GM19372 (cell line): ENCODE data around the gene HCK.

Experiments used
- ATAC-seq: cut with Tn5 transposase; IDR thresholded peaks from one replicate; pipeline ENCODE4 v1.9.1; 2021; ENCODE audit warnings: mild to moderate bottlenecking, low read depth, moderate library complexity; ENCODE audit not compliant: unreplicated experiment

Gene HCK

DNA sequence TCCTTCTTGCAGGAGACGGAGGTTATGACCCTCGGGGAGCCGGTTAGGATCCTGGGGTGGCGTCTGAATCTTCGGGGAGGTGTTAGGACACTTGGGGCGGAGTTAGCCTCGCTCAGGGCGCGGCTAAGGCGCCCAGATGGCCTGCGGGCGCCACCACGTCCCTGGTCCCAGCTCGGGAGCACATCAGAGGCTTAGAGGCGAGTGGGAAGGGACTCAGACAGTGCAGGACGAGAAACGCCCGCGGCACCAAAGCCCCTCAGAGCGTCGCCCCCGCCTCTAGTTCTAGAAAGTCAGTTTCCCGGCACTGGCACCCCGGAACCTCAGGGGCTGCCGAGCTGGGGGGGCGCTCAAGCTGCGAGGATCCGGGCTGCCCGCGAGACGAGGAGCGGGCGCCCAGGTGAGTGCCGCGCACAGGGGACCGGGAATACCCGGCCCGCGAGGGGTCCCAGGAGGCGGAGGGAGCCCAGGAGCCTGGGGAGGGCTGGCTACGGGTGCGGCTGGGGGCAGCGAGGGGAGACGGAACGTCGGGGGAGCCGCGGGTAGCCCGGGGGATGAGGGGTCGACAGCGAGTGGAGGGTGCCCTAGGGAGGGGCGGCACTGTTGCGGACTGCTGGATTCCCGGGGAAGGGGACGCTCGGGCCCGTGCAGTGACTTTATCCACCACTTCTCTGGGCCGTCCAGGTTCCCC is at the start of gene HCK:
Gene HCK, plus strand, starts transcription at position 153 of the 688 bp plus-strand sequence.
- no peak for ATAC-seq

DNA sequence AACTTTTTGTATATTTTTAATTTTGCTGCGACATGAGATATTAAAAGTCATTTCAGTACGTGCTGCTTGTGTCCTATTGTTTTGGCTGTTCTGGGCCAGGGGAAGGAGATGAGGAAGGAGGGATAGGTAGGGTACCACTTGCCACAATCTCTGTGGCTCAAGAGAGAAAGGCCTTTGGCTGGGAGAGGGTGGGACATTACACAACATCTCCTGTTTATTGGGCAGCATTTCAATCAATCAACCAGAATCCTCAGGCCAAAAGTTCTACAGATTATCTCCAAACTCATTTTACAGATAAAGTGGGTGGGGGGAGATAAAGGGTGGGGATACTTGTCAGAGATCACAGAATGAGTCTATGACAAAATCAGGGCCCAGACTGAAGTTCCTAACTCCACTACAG is 48.7 kb upstream of the HCK start:
- no peak for ATAC-seq

DNA sequence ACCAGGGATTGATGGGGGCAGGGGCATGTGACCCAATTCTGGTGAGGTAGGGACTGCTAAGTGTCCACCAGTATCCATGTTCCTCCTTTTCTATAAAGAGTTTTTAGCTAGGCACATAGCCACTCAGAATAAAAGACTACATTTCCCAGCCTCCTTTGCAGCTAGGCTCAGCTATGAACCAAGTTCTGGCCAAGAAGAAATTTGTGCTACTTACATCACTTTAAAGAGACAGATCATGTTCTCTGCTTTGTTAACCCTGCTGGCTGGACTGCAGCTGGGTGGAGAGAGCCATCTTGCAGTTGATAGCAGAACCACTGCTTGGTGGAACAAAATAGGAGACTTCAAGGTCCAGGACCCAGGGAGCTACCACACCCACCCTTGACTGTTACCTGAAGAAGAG is 47.1 kb upstream of the HCK start:
- no peak for ATAC-seq

DNA sequence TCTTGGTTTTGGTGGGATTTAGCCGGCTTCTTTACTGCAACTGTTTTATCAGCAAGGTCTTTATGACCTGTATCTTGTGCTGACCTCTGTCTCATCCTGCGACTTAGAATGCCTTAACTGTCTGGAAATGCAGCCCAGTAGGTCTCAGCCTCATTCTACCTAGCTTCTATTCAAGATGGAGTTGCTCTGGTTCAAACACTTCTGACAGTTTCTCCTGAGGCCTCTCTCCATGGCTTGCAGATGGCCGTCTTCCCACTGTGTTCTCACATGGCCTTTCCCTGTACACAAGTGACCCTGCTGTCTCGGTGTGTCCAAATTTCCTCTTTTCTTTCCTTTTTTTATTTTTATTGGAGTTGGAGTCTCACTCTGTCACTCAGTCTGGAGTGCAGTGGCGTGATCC is 46.0 kb upstream of the HCK start:
- no peak for ATAC-seq

DNA sequence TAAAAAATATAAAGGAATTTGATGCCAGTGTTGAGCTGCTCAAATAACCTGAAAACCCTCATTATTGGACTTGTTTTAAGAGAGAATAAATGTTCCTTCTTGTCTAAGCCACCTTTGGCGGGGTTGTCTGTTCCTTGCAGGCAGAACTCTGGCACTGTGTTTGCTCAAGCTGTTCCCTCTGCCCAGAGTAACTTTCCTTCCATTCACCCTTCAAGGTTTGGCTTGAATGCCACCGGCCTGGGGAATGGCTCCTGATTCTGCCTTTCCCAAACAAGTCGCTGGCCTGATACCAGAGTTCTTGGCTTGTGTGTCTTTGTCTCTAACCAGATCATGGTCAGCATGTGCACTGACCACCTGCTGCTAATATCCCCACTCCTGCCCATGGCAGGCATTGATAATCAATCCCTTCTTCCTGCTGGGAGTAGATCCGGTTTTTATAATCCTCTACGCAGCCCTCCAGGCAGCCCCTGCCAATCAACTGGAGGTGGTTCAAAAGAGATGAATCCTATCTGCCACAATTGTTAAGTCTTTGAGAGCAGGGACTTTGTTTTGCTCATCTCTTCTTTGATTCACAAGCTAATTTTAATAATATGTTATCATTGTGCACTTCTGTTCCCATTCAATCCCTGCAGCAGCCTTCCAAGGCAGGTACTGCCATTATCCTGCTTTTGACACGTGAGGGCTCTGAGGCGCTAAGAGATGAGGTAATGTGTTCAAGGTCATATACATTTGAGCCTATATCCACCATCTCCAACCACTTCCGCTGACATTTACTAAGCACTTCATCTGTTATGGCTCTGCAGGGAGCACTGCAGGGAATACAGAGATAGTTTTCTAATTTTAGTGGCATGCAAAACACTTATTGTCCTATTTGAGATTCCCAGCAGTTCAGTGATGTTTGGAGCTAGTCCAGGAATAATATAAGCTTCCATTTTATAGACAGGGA is 44.9 kb upstream of the HCK start:
- ATAC-seq, result no peak

DNA sequence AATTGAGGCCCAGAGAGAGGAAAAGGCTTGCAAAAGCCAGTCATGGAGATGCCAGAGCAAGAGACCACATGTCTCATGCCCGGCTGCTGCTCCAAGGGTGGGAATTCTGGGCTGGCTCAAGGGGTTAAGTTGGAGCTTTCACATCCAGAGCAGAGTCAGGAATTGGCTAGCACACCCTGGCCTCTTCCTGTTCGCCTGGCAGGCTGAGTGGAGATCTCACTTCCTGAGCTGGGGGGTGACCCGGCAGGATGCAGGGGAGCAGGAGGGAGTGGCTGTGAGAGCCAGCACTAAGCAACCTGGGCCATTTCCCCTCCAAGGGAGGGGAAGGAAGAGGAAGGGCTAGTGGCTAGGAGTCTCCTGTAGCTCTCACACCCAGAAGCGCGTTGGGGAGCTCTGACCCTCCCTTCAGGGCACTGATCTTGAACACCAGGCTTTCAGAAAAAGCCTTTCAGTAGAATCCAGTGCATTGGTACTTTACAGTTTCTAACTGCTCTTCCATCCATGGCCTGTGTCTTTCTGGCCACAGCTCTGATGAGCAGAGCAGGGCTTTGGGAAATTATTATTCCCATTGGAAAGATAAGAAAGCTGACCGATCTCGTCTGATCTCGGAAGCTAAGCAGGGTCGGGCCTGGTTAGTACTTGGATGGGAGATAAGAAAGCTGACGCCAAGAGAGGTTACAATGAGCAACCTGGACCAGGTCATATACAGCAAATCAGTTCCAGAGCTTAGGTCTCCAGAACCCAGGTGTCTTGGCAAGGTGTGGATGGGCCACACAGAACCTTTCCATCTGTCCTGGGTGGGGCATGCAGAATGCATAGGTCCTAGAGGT is 44.0 kb upstream of the HCK start:
- no peak for ATAC-seq

DNA sequence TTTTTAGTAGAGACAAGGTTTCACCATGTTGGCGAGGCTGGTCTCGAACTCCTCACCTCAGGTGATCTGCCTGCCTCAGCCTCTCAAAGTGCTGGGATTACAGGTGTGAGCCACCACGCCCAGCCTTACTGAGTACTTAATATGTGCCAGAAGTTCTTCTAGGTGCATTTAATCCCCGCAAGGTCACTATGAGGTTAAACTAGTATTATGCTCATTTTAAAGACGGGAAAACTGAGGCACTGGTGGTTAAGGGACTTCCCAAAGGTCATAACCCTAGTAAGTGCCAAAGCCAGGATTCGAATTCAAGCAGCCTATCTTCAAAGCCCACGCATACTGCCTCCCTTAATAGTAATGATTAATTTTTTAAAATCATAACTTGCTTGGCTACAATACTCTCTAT is 42.5 kb upstream of the HCK start:
- ATAC-seq, result no peak

DNA sequence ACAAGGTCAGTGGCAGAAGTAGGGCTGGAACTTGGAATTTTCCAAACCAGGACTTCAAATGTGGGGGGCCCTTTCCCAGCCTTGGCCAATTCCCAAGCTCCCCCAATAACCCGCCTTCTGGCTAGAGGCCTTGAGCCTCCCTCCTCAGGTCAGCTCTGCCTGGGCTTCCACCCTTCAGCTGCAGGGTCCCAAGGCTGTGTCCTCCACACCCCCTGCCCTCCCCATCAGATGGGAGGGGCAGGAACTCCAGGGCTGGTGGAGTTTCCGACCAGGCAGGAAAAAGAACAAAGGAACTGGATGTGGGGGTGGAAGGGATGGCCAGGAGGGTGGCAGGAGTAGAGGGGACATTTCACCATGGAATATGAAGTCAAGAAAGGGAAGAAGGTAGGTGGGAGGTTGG is 41.9 kb upstream of the HCK start, which contains the start of gene CCM2L:
Gene CCM2L, plus strand, starts transcription at position 338 of the 400 bp plus-strand sequence. Its CDS starts 17 bp downstream, at position 355.
- no peak for ATAC-seq

DNA sequence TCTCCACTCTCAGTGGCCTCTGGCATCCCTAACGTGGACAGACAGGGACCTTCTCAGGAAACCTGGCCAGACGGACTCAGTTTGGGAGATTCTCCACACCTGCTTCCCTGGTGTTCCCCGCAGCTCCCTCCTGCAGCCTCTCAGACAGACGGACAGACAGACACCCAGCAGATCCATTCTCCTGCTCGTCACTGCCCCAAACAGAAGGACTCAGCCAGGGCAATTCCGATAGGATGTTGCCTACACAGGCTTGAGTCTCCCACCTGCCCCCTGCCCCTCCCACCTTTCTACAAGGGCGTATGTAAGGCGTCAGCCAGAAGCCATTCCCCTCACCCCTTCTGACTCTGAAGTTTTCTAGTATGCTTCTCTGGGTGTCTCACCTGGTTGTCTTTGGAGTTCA is 41.4 kb upstream of the HCK start:
- ATAC-seq, result no peak

DNA sequence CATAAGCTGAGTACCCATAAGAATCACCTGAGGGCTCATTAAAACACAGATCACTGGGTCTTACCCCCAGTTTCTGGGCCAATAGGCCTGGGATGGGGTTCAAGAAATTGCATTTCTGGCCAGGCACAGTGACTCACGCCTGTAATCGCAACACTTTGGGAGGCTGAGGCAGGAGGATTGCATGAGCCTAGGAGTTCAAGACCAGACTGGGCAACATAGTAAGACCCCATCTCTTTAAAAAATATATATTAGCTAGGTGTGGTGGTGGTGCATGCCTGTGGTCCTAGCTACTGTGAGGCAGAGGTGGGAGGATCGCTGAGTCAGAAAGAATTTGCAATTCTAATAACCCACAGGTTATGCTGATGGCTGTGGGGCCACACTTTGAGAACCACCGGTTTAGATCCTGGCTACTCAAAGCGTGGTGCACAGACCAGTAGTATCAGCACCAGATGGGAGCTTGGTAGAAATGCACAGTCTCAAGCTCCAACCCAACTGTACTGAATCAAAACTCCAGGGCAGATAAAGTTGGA is 39.8 kb upstream of the HCK start:
- ATAC-seq, result no peak

DNA sequence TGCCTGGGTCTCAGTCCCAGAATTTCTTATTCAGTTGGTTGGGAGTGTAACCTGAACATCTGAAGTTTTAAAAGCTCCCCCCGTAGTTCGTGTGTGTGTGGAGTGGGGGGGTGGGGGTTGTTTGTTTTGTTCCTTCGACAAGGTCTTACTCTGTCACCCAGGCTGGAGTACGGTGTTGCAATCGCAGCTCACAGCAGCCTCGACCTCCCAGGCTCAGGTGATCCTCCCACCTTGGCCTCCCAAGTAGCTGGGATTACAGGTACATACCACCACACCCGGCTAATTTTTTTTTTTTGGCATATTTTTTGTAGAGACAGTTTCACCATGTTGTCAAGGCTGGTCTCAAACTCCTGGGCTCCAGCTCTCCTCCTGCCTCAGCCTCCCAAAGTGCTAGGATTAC is 38.7 kb upstream of the HCK start:
- no peak for ATAC-seq

DNA sequence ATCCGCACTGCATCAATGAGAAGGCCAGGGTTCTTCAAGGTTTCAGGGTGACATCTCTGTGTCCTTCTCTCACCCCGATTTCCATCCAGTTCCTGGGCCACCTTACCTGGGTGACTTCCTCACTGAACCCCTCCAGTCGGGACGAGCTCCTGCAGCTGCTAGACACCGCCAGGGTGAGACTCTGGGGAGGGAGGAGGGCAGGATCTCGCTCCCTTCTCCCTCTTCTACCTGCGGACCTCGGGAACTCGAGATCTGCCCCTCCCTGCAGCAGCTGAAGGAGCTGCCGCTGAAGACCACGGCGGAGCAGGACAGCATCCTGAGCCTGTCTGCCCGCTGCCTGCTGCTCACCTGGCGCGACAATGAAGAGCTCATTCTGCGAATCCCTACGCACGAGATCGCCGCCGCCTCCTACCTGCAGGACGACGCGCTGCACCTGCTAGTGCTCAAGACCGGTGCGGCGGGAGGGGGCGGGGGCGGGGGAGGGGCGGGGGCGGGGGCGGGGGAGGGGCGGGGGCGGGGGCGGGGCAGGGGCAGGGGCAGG is 34.3 kb upstream of the HCK start:
- no peak for ATAC-seq

DNA sequence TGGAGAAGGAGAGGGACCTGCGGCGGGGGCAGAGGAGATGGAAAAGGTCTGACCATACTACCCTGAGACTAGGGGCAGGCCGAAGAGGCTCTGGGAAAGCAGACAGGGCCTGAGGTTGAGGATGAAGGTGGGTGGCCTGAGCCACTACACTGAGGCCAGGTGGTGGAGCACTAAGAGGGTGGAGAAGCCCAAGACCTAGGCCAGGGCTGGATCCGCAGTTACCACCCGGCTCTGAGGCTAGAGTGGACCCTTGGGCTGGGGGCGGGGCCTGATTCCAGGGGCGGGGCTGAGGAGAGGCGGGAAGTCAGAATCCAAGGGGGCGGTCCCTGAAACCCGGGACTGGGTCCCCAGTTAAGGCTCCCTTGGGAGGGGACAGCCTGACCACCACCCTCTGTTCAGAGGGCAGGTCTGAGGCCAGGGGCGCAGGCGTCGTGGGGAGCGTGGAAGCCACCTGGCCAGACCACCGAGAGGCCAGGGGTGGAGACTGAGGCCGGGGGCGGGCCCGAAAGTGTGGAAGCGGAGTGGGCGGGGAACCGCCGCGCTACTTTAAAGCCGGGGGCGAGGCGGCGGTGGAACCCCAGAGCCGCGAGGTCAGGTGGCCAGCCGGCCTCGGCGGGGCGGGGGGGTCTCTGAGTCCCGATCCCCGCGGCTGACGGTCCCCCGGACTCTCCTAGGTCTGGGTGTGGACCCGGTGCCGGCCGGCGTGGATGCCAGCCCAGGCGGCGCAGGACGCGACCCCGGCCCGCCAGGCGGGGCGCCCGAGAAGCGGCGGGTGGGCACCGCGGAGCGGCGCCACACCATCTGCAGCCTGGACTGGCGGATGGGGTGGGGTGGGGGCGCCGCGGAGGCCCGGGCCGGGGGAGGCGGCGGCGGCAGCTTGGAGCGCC is 33.5 kb upstream of the HCK start:
- ATAC-seq, result no peak

DNA sequence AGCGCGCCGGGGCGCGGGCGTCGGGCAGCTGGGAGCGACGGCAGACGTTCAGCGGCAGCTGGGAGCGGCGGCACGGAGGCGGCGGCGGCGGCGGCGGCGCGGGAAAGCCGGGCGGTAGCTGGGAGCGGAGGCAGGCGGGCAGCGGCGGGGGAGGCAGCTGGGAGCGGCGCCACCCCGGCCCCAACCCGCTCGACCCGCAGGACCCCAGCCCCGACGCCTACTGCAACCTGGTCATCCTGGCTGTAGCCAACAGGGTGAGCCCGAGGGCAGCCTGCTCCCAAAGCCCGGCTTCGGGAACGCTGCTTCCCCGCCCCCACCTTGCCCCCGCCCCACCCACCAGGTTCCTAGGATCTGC is 32.9 kb upstream of the HCK start:
- no peak for ATAC-seq

DNA sequence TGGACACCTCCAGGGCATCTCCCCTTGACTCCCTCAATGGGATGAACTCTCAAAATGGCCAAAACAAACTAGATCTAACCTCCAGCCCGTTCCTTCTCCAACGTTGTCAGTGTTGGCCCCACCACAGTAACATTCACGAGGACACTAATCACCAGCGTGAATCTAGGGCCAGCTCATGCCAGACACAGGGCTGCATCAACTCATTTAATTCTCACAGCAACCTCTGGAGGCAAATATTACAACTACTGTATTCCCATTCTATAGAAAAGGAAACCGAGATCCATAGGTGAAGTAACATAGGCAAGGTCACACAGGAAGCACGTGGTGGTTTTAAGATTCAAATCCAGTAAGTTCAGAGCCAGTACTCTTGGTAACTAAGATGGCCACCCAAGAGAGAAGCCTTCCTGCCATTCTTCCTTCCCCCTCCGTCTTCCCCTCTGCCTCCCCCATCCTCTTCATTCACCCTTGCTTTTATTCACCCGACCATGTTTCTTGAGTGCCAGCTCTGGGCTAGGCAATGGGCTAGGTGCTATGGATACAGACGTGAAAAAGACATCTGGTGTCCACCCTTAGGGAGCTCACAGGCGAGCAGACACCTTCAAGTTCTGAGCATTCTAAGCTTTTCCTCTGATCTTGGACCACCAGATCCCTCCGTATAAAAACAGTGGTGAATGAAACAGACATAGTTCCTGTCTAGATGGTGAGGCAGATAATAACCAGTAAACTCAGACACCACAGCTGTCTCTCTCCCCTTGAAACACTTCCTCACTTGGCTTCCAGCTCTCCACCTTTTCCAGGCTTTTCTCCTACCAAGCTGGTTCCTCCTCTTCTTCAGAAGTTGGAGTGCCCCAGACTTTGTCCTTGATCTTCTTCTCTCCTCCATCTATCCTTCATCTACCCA is 32.2 kb upstream of the HCK start:
- no peak for ATAC-seq

DNA sequence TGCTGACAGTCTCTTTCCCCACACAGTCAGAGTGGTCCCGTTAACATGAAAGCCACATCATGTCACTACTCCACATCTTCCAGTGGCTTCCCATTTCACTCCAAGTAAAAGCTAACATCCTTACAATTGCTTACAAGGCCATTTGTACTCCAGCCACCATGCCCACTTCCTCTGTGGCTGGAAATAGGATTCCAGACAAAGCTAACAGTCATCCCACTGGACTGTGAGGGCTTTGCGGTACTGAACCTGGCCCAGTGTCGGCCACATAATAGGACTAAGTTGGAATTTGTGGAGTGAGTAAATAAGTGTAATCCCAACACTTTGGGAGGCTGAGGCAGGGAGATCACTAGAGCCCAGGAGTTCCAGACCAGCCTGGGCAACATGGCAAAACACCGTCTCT is 31.0 kb upstream of the HCK start:
- no peak for ATAC-seq

DNA sequence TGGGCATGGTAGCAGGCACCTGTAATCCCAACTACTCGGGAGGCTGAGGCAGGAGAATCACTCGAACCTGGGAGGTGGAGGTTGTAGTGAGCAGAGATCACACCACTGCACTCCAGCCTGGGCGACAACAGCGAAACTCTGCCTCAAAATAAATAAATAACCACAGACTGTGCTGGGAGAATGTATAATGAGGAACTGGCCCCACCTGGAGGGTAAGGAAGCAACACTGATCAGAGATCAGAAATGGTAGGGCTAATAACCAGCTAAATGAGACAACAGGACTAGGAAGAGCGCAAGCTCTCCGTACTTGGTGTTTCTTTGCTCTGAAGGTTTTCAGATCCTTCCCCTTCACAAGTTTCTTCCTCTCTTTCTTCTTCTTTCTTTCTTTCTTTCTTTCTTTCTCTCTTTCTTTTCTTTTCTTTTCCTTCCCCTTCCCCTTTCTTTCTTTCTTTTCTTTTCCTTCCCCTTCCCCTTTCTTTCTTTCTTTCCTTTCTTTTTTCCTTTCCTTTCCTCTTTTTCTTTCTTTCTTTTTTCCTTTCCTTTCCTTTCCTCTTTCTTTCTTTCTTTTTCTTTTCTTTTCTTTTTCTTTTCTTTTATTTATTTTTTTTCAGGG is 27.3 kb upstream of the HCK start:
- no peak for ATAC-seq

DNA sequence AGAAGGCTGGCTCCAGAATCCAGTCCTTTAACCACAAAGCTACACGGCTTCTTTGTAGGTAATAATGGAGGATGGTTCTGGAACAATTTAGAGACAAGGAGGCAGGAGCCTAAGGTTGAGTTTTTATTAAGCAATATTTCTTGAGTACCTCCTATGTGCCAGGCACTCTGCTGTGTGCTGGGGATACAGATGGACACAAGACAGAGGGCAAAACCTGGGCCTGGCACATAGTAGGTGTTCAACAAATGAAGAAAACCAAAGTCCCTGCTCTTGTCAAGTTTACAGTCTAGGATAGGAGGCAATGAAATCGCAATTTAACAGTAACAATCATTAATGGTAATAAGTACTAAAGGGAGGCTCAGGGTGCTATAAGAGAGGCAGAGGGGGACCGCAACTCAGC is 24.4 kb upstream of the HCK start:
- ATAC-seq, result no peak
